HepG2 (cell line): ENCODE measurements around the gene AUNIP. TPM values are rescaled to one million over a fixed set of nuclear protein-coding genes. Genes with fewer than 3 reads are reported as not detected.

Experiments used
- BCL6 ChIP-seq: IDR thresholded peaks from 2 replicates; pipeline ENCODE4 v1.6.1; 2016; ENCODE audit warnings: missing genetic modification reagents, missing compliant biosample characterization
- DMAP1 ChIP-seq: IDR thresholded peaks from 2 replicates; pipeline ENCODE4 v1.6.1; 2016
- EHMT2 ChIP-seq: fragments of 200-600 bp; sonication (generic); IDR thresholded peaks from 2 replicates; pipeline ENCODE4 v1.7.0; 2017; ENCODE audit warnings: antibody characterized with exemption, low read depth, low read length, borderline replicate concordance
- EZH2 ChIP-seq: conservative IDR thresholded peaks from 2 replicates; pipeline ENCODE4 v1.6.1; 2012; ENCODE audit warnings: mild to moderate bottlenecking, low read depth, low read length, moderate library complexity
- GPN1 ChIP-seq: sonication (generic); formaldehyde crosslinking; IDR thresholded peaks from 2 replicates; pipeline ENCODE4 v1.5.1; 2020; ENCODE audit warnings: missing genetic modification reagents, borderline replicate concordance
- MBD4 ChIP-seq: IDR thresholded peaks from 2 replicates; pipeline ENCODE4 v1.6.1; 2012; ENCODE audit warnings: low read length, inconsistent platforms, borderline replicate concordance
- ZFP36 ChIP-seq: fragments of 150-350 bp; IDR thresholded peaks from 2 replicates; pipeline ENCODE4 v1.6.1; 2018; ENCODE audit warnings: borderline replicate concordance, low read length, low read depth; ENCODE audit not compliant: partially characterized antibody
- ZNF737 ChIP-seq: sonication (generic); formaldehyde crosslinking; IDR thresholded peaks from 2 replicates; pipeline ENCODE4 v1.5.0; 2020; ENCODE audit warnings: missing genetic modification reagents, mild to moderate bottlenecking, borderline replicate concordance
- polyA plus RNA-seq, 8 experiments: library from polyadenylated mRNA; depleted of rRNA in 3 of 8; stranded (reverse) in 7 of 8; unstranded in 1 of 8; fragments of >200 nt; fragmentation: Illumina TruSeq in 4 of 8; extraction: Trizol in 4 of 8; gene quantifications; 2 replicates each; pipeline versions ENCODE4 v1.2.1 to v1.2.3, GENCODE V29; 2011 to 2016; ENCODE audit warnings: low read depth in 4 of 8, missing spikeins in 1 of 8, mixed read lengths in 1 of 8; ENCODE audit not compliant: insufficient read depth in 1 of 8
- total RNA-seq, 5 experiments: library from RNA; depleted of rRNA; stranded (reverse); fragments of >200 nt; fragmentation: Illumina TruSeq; extraction: Trizol; gene quantifications; 2 replicates each; pipeline ENCODE4 v1.2.3, GENCODE V29; 2016; ENCODE audit warnings: low read depth in 1 of 5
- TF ChIP-seq, protein P1 (sequence below), 2 experiments: sonication (generic) in 1 of 2; formaldehyde crosslinking in 1 of 2; IDR thresholded peaks; 2 replicates each; pipeline versions ENCODE4 v1.4.0 to v1.6.1; 2016 to 2020; ENCODE audit warnings: borderline replicate concordance in 1 of 2, low read depth in 1 of 2, mild to moderate bottlenecking in 1 of 2, missing genetic modification reagents in 1 of 2
- TF ChIP-seq, protein P2 (sequence below): sonication (generic); formaldehyde crosslinking; IDR thresholded peaks from 2 replicates; pipeline ENCODE4 v1.8.1; 2023; ENCODE audit warnings: mild to moderate bottlenecking, missing genetic modification reagents
- TF ChIP-seq, protein P3 (sequence below): sonication (generic); formaldehyde crosslinking; IDR thresholded peaks from 2 replicates; pipeline ENCODE4 v1.5.0; 2020; ENCODE audit warnings: mild to moderate bottlenecking, missing genetic modification reagents
- TF ChIP-seq, protein P4 (sequence below): IDR thresholded peaks from 2 replicates; pipeline ENCODE4 v1.6.1; 2016; ENCODE audit warnings: missing biosample characterization, missing genetic modification reagents, low read depth
- TF ChIP-seq, protein P5 (sequence below): sonication (generic); formaldehyde crosslinking; IDR thresholded peaks from 2 replicates; pipeline ENCODE4 v1.8.1; 2022; ENCODE audit warnings: low read depth, mild to moderate bottlenecking, missing genetic modification reagents
- TF ChIP-seq, protein P6 (sequence below): sonication (generic); formaldehyde crosslinking; IDR thresholded peaks from 2 replicates; pipeline ENCODE4 v1.4.0; 2020; ENCODE audit warnings: mild to moderate bottlenecking, missing genetic modification reagents

Gene AUNIP
- total and polyA plus RNA-seq, 2 of the 13 experiments (the other 11 are each of a cell fraction or from before 2014, with no cell fraction given), result 3.8 to 12.3 TPM

DNA sequence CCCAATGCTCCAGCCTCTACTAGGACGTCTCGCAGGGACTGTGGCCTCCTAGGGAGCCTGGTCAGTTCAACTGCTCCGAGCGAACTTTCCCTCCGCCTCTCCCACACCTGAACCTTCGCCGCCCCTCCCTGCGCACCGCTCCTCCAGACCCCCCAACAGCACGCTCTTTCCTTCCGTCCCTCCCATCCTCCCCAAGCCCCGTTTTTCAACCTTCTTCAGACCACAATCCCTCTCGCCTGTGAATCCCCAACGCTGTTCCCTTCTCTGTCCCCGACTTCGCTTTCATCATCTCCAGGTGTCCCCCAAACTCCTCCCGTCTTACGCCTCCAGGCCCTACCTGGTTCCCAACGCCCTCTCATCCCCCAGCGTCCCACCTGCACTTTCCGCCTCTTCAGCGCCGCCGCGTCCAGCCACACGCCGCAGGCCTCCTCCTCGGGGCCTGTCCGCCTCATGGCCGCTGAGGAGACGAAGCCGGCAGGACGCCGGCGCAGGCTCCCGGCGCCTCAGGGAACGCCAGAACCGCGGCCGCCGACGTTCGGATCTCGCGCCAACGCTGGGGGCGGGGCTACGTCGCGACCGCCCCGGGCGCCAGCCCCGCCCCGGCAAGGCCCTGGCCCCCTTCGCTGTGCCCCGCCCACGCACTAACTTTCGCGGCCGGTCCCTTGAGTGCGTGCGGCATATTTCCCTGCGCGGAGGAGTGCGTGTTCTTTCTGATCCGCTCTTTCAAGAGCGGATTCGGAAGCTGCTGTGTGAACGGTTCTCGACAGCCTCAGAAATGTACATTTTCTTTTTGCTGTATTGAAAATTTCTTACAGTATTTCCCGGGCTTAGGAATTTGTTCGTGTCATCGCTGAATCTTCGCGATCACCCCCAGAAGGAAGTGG is at the start of gene AUNIP (continued):
- TF ChIP-seq, protein P1, sequence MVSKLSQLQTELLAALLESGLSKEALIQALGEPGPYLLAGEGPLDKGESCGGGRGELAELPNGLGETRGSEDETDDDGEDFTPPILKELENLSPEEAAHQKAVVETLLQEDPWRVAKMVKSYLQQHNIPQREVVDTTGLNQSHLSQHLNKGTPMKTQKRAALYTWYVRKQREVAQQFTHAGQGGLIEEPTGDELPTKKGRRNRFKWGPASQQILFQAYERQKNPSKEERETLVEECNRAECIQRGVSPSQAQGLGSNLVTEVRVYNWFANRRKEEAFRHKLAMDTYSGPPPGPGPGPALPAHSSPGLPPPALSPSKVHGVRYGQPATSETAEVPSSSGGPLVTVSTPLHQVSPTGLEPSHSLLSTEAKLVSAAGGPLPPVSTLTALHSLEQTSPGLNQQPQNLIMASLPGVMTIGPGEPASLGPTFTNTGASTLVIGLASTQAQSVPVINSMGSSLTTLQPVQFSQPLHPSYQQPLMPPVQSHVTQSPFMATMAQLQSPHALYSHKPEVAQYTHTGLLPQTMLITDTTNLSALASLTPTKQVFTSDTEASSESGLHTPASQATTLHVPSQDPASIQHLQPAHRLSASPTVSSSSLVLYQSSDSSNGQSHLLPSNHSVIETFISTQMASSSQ (IDR thresholded peaks at IDR 0.05; ENCODE audit: low read depth), result no peak
- TF ChIP-seq, protein P1 (CRISPR knock-in tag; IDR thresholded peaks at IDR 0.05; ENCODE audit: borderline replicate concordance), result peak; percentile 61; the same call in 1 of the 2 replicates
- TF ChIP-seq MBD4 (no peak), EZH2 (no peak), BCL6 (CRISPR knock-in tag) (no peak; the same call in 1 of the 2 replicates), ZNF737 (CRISPR knock-in tag) (no peak), GPN1 (CRISPR knock-in tag) (no peak), ZFP36 (no peak), DMAP1 (no peak), EHMT2 (no peak)
- TF ChIP-seq, protein P2, sequence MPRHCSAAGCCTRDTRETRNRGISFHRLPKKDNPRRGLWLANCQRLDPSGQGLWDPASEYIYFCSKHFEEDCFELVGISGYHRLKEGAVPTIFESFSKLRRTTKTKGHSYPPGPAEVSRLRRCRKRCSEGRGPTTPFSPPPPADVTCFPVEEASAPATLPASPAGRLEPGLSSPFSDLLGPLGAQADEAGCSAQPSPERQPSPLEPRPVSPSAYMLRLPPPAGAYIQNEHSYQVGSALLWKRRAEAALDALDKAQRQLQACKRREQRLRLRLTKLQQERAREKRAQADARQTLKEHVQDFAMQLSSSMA, result peak; percentile 46; the same call in 1 of the 2 replicates
- TF ChIP-seq, protein P3, sequence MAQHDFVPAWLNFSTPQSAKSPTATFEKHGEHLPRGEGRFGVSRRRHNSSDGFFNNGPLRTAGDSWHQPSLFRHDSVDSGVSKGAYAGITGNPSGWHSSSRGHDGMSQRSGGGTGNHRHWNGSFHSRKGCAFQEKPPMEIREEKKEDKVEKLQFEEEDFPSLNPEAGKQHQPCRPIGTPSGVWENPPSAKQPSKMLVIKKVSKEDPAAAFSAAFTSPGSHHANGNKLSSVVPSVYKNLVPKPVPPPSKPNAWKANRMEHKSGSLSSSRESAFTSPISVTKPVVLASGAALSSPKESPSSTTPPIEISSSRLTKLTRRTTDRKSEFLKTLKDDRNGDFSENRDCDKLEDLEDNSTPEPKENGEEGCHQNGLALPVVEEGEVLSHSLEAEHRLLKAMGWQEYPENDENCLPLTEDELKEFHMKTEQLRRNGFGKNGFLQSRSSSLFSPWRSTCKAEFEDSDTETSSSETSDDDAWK, result no peak
- TF ChIP-seq, protein P4, sequence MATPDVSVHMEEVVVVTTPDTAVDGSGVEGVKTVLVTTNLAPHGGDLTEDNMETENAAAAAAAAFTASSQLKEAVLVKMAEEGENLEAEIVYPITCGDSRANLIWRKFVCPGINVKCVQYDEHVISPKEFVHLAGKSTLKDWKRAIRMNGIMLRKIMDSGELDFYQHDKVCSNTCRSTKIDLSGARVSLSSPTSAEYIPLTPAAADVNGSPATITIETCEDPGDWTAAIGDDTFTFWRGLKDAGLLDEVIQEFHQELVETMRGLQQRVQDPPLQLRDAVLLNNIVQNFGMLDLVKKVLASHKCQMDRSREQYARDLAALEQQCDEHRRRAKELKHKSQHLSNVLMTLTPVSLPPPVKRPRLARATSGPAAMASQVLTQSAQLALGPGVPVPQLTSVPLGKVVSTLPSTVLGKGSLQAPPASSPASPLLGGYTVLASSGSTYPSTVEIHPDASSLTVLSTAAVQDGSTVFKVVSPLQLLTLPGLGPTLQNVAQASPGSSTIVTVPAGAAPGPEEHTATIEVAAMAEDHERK (CRISPR knock-in tag), result peak; percentile 75; the same call in 1 of the 2 replicates
- TF ChIP-seq, protein P5, sequence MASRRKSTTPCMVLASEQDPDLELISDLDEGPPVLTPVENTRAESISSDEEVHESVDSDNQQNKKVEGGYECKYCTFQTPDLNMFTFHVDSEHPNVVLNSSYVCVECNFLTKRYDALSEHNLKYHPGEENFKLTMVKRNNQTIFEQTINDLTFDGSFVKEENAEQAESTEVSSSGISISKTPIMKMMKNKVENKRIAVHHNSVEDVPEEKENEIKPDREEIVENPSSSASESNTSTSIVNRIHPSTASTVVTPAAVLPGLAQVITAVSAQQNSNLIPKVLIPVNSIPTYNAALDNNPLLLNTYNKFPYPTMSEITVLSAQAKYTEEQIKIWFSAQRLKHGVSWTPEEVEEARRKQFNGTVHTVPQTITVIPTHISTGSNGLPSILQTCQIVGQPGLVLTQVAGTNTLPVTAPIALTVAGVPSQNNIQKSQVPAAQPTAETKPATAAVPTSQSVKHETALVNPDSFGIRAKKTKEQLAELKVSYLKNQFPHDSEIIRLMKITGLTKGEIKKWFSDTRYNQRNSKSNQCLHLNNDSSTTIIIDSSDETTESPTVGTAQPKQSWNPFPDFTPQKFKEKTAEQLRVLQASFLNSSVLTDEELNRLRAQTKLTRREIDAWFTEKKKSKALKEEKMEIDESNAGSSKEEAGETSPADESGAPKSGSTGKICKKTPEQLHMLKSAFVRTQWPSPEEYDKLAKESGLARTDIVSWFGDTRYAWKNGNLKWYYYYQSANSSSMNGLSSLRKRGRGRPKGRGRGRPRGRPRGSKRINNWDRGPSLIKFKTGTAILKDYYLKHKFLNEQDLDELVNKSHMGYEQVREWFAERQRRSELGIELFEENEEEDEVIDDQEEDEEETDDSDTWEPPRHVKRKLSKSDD, result peak; percentile 13; the same call in 1 of the 2 replicates
- TF ChIP-seq, protein P6, sequence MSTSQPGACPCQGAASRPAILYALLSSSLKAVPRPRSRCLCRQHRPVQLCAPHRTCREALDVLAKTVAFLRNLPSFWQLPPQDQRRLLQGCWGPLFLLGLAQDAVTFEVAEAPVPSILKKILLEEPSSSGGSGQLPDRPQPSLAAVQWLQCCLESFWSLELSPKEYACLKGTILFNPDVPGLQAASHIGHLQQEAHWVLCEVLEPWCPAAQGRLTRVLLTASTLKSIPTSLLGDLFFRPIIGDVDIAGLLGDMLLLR (CRISPR knock-in tag), result 0 out of 2 replicates have a peak, but pooled peaks have one; percentile 72
